ENCODE results near the gene PTPN11. TPM values are rescaled to one million over a fixed set of nuclear protein-coding genes. Genes with fewer than 3 reads are reported as not detected.

PTPN11 gene
- polyA plus RNA-seq, 1 of the 3 experiments (the other 2 are of a cell fraction): 48.3 TPM

GRCh38 chr12:112528521-112528920 is 109.8 kb downstream of the PTPN11 start:
- WGBS (ENCODE audit: low lambda C conversion rate): 92% methylated on average over 1 of the region's 1 CpG
- ChIA-PET POLR2A (no interaction called here), CTCF (no interaction called here)
- Histone ChIP-seq H3K79me2 (ENCODE audit: insufficient read depth) (no peaks in the 10 kb centered on the region), H3K4me2 (no peak overlapping the region), H3K27me3 (ENCODE audit: insufficient read depth) (no peaks in the 10 kb centered on the region), H4K20me1 (ENCODE audit: insufficient read depth) (no peaks in the 10 kb centered on the region), H3K9me3 (no peaks in the 10 kb centered on the region), H2AFZ (ENCODE audit: low read depth) (no peak overlapping the region), H3F3A (replicated peaks; ENCODE audit: insufficient read depth) (no peaks in the 10 kb centered on the region), H3K36me3 (replicated peaks in 1 of 2; ENCODE audit: control insufficient read depth in 1 of 2, insufficient read depth in 2 of 2, low read length in 1 of 2) (no peaks in the 10 kb centered on the region), H3K9ac (no peak overlapping the region), H3K4me1 (ENCODE audit: control insufficient read depth in 1 of 2, insufficient read depth in 2 of 2, low read depth in 1 of 2, low read length in 1 of 2) (no peaks in the 10 kb centered on the region), H3K27ac (ENCODE audit: low read depth in 2 of 2, low read length in 1 of 2) (no peak overlapping the region), H3K9me2 (no peaks in the 10 kb centered on the region), H3K4me3 (ENCODE audit: low read depth in 2 of 2, low read length in 1 of 2) (no peak overlapping the region)
- TF ChIP-seq EP300 (IDR thresholded peaks at IDR 0.05; ENCODE audit: borderline replicate concordance in 1 of 2, low read depth in 1 of 2, low read length in 1 of 2) (no peak), RCOR1 (IDR thresholded peaks at IDR 0.05; ENCODE audit: low read length) (no peak), ELF1 (IDR thresholded peaks at IDR 0.05) (no peak), TAF1 (IDR thresholded peaks at IDR 0.05; ENCODE audit: borderline replicate concordance, low read depth, low read length) (no peak), FOSL2 (IDR thresholded peaks at IDR 0.05; ENCODE audit: borderline replicate concordance, low read depth) (no peak), USF2 (IDR thresholded peaks at IDR 0.05; ENCODE audit: borderline replicate concordance, low read depth, low read length) (no peak), SMC3 (IDR thresholded peaks at IDR 0.05; ENCODE audit: low read depth, low read length) (no peak), JUND (IDR thresholded peaks at IDR 0.05) (no peak), PBX3 (IDR thresholded peaks at IDR 0.05) (no peak), POLR2AphosphoS5 (IDR thresholded peaks at IDR 0.05; ENCODE audit: low read depth, low read length) (no peak), GATA2 (CRISPR knock-in tag; IDR thresholded peaks at IDR 0.05) (no peak), ZBTB33 (IDR thresholded peaks at IDR 0.05; ENCODE audit: borderline replicate concordance, low read depth) (no peak), YY1 (IDR thresholded peaks at IDR 0.05; ENCODE audit: low read depth) (no peak)
- no peak for DNase-seq

GRCh38 chr12:112530941-112531340 is 112.2 kb downstream of the PTPN11 start:
- TF ChIP-seq CTCF (IDR thresholded peaks at IDR 0.05) (no peak), SIN3A (IDR thresholded peaks at IDR 0.05; ENCODE audit: borderline replicate concordance, low read depth, low read length) (no peak), EZH2phosphoT487 (IDR thresholded peaks at IDR 0.05; ENCODE audit: borderline replicate concordance, low read depth) (no peak), USF2 (IDR thresholded peaks at IDR 0.05; ENCODE audit: borderline replicate concordance, low read depth, low read length) (no peak)
- H3K4me1 ChIP-seq (ENCODE audit: control insufficient read depth in 1 of 2, insufficient read depth in 2 of 2, low read depth in 1 of 2, low read length in 1 of 2): no peaks in the 10 kb centered on the region
- H3K27me3 ChIP-seq (ENCODE audit: insufficient read depth): no peaks in the 10 kb centered on the region
- no peak overlapping the region for H2AFZ ChIP-seq (ENCODE audit: low read depth)
- ChIA-PET CTCF (no interaction called here), POLR2A (no interaction called here)
- H3K36me3 ChIP-seq (replicated peaks in 1 of 2; ENCODE audit: control insufficient read depth in 1 of 2, insufficient read depth in 2 of 2, low read length in 1 of 2): no peaks in the 10 kb centered on the region
- DNase-seq: no peak
- H4K20me1 ChIP-seq (ENCODE audit: insufficient read depth): no peaks in the 10 kb centered on the region
- H3K9ac ChIP-seq: no peak overlapping the region
- no peak overlapping the region for H3K4me3 ChIP-seq (ENCODE audit: low read depth in 2 of 2, low read length in 1 of 2)
- no peaks in the 10 kb centered on the region for H3K9me3 ChIP-seq
- H3F3A ChIP-seq (replicated peaks; ENCODE audit: insufficient read depth): no peaks in the 10 kb centered on the region
- no peaks in the 10 kb centered on the region for H3K79me2 ChIP-seq (ENCODE audit: insufficient read depth)
- WGBS (ENCODE audit: low lambda C conversion rate): 19% methylated on average over 2 of the region's 2 CpGs
- no peak overlapping the region for H3K27ac ChIP-seq (ENCODE audit: low read depth in 2 of 2, low read length in 1 of 2)
- no peaks in the 10 kb centered on the region for H3K9me2 ChIP-seq
- no peak overlapping the region for H3K4me2 ChIP-seq

Measured in SK-N-SH (cell line).